RCC 7860 (cell line): ENCODE results near the gene LDHD.
"Not testable (repeated sequence)": the region's sequence is repeated elsewhere in the genome, so short reads cannot be mapped to it uniquely, and the experiment has no call there.

ENCODE experiments used
- DNase-seq: peaks from one replicate; pipeline ENCODE4 v3.0.0-alpha.2; 2015; ENCODE audit warnings: low spot score
- FAIRE-seq: peaks from 2 replicates; lab custom pipeline; 2012; peaks lifted over from hg19 to GRCh38; lab: Jason Lieb, UNC

Gene LDHD

GRCh38 chr16:75100603-75100990, 16.0 kb downstream of the LDHD start:
- no peak for DNase-seq
- FAIRE-seq = no peak

GRCh38 chr16:75099738-75100602, 16.6 kb downstream of the LDHD start:
- peak; percentile 49 for DNase-seq
- no peak for FAIRE-seq

- DNase-seq (no peak), FAIRE-seq (no peak)
Observed at GRCh38 chr16:75099075-75099667, 17.4 kb downstream of the LDHD start.

DNA sequence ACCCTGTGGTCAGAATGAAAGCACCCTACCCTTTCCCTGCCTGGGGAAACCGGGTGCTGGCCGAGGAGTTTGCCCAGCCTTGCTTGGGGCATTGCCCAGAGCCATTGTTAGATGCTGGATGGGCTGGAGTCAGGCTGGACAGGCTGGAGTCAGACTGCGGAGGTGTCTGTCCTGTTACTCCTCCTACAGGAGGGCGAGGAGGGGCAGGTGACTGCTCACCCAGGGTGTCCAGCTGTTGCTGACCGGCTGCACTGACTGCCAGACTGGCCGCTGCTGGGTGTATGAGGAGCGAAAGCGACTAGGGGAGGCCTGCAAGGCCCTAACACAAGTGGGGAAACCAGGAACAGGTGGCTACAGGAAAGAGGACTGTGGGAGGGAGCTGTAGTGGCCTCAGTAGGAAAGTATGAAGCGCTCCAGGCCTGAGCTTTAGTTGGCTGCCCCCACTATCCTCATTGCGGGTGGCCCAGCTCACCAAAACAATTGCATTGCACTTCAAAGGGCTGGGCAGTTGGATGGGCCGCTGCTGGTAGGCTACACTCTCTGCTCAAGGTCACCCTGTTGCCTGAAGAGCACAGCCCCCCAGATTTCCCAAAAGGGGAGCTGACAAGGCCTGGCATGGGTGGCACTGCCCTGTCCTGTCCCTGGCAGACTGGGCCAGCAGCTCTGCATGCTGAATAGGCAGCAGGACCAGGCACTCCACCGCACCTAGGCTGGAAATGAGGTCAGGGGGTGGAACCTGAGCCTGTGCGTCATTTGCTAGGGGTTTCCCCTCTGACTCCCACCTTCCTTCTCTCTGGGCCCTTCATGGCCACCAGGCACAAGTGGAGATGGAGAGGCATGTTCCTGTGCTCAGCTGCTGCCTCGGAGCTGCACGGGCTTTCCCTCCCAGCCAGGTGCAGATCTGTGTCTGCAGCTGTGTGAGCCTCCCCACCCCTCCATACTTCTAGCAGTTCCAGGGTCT, 18.4 kb downstream of the LDHD start:
- DNase-seq = no peak
- FAIRE-seq = no peak

DNA sequence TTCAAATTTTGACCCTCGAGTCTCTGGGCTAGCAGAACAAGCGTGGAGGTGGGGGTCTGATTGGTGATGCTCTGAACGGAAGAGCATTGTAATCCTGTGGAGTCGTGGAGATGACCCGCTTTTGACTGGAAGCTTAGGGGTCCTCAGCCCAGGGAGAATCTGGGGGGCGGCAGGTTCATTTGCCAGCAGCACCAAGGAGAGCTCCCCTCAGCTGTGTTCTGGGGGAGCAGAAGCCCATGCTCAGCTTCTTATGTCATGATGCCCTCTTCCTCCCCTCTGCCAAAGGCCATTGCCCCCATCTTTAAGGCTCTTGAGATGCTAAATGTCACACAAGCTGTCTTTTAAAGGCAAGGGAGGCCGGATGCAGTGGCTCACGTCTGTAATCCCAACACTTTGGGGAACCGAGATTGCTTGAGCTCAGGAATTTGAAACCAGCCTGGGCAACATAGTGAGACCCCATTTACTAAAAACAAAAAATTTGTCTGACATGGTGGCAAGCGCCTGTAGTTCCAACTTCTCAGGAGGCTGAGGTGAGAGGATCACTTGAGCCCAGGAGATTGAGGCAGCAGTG, 19.3 kb downstream of the LDHD start:
- FAIRE-seq = no peak
- DNase-seq = no peak

GRCh38 chr16:75096656-75097055, 19.9 kb downstream of the LDHD start:
- no peak for DNase-seq
- FAIRE-seq = no peak

- FAIRE-seq = no peak
- no peak for DNase-seq
Observed at GRCh38 chr16:75095204-75095621, 21.4 kb downstream of the LDHD start.

GRCh38 chr16:75093598-75094540, 22.7 kb downstream of the LDHD start:
- DNase-seq (no peak), FAIRE-seq (no peak)

- DNase-seq (no peak), FAIRE-seq (no peak)
Observed at GRCh38 chr16:75092777-75093176, 23.8 kb downstream of the LDHD start.

- DNase-seq, FAIRE-seq: not testable (repeated sequence)
Observed at GRCh38 chr16:75091619-75092018, 25.0 kb downstream of the LDHD start.

GRCh38 chr16:75090899-75091298, 25.7 kb downstream of the LDHD start:
- FAIRE-seq = not testable (repeated sequence)

GRCh38 chr16:75089486-75090202, 26.9 kb downstream of the LDHD start:
- FAIRE-seq (no peak), DNase-seq (no peak)

More at GRCh38 chr16:75090899-75091298, 25.7 kb downstream of the LDHD start:
- DNase-seq = not testable (repeated sequence)

- DNase-seq (no peak), FAIRE-seq (no peak)
Observed at GRCh38 chr16:75088934-75089333, 27.6 kb downstream of the LDHD start.

DNA sequence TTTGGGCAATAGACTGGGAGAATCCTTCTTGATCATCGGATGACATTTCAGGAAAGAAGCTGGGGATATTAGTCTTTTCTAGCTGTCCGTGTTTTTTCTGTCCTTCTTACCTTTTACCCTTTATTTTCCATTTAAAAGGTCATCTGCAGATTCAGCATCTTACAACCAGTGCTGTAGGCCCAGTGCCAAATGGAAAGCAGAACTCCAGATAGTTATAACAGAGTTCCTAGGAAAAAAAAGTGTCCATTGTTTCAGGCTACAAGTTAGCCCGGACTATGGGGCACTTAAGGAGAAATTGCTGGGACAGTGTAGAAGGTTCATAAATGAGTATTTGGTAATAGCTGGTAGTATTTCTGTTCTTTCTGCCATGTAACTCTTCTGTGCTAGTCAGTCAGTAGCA, 28.4 kb downstream of the LDHD start:
- DNase-seq (no peak), FAIRE-seq (no peak)

DNA sequence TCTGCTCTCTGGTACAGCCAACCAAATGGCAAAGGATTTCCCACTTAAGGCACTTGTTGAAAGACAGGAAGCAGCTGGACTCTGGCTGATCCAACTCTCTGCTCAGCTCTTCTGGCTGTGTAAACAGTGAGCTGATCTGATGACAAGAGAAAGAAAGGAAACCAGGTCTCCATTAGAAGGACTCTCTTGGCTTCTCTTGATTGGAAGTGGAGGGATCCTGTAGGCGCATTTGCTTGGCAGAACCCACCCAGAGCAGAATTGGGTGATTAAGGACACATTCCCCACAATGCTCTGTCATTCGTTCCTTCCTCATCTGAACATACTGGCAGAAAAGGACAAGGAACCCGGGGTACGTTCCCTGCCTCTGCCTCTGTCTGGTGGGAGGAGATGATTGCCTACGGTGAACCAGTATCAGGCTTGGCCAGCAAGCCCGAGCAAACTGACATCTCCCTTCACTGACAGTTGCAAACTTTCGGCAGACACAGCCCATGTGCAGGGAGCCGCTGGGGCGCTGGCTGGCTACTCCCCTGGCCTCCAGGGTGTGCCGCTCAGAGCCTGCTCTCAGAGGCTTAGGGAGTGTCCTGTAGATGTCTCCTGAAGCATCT, 29.1 kb downstream of the LDHD start:
- no peak for FAIRE-seq
- no peak for DNase-seq

DNA sequence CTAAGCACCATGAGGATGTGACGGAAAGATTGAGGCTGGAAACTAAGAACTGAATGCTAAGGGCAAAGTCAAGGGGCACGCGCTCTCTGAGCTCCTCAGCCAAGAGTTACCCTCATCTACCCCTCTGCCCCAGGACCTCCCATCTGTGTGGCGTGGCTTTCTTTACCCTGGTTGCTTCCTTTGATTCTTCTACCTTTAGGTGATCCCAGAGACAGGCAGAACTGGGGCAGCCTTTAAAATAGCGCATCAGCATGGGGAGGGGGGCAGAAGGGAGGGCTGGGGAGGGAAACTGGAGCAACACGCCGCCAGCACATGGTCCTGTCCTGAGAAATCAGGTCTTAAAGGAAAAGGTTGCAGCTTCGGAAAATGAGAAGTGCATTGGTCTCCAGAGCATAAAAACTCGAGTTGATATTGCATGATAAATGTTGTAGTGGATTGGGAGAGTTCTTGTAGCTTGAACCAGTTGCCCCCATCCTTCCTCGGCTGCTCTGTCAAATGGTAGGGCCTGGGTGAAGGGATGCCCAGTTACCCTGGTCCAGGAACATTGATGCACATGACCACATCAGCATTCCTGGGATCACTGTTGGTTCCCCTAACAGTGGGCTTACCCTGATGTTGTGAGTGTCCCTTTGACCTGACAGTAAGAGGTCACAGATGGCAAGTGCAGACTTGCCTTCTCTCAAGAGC, 29.7 kb downstream of the LDHD start:
- FAIRE-seq (no peak), DNase-seq (no peak)

DNA sequence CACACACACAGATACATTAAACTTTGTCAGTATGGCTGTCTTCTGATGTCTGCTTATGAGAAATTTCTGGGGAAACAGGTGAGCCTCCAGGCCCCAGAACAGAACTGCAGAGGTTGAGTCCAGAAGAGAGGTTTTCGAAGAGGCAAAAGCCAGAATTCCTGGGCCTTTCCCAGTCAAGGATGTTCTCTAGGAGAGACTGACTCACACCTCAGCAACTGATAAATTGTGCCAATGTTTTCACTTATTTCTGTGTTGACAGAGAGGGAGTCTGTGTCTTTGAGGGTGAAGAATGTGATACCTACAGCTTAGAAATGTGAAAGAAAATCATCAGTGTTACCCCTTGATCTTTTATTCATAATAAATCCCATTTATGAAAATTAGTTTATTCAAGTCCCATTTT, 30.3 kb downstream of the LDHD start:
- DNase-seq (no peak), FAIRE-seq (no peak)

DNA sequence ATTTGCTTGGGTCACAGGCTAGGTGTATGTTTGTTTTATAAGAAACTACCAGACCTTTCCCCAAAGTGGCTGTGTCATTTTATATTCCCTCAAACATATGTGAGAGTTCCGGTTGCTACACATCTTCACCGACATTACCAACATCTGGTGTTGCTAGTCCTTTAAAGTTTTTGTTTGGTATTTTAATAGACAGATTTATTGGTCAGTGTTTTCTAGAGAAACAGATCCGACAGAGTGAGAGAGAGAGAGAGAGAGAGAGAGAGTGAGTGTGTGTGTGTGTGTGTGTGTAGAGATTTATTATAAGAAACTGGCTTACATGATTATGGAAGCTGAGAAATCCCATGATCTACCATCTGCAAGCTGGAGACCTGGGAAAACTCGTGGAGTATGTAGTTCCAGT, 31.0 kb downstream of the LDHD start:
- FAIRE-seq (no peak), DNase-seq (no peak)
